GM19324 (cell line): Measurements from ENCODE around the gene IGLON5.

Source experiments
- ATAC-seq: cut with Tn5 transposase; IDR thresholded peaks from one replicate; pipeline ENCODE4 v1.9.1; 2021; ENCODE audit warnings: mild to moderate bottlenecking, moderate library complexity; ENCODE audit not compliant: unreplicated experiment, low FRiP score

Gene IGLON5

DNA sequence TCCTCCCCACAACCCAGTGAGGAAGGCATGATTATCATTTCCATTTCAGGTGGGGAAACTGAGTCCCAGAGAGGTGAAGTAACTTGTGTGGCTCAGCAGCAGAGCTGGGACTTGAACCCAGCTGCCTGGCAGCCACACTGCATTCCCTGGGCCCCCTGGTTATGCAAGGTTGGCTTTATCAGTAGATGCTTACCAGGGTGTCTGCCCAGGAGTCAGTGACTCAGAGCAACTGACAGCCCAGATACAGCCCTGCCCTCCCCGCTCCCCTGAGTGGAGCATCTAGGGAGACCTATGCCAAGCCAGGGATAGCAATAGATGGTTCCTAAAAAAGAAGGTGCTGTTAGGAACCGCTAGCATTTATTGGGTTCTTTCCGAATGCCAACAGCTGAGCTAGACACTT lies 5.9 kb downstream of the IGLON5 start:
- no peak for ATAC-seq

DNA sequence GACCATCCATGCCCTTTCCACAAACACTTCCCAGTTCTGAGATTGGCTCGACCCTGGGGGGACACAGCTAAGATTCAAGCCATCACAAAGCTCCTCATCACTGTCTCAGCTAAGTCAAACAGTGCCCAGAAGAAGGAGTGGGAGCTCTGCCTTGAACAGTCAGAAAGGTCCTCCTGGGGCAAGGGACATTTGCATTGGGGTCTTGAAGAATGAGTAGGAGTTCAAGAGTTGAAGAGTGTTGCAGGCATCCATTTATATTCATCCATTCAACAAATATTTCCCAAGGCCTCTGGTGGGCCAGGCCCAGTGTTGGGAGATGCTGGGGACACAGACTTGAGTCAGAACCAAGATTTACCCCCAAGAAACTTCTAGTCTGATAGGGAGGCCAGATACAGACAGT lies 6.5 kb downstream of the IGLON5 start:
- ATAC-seq: no peak

DNA sequence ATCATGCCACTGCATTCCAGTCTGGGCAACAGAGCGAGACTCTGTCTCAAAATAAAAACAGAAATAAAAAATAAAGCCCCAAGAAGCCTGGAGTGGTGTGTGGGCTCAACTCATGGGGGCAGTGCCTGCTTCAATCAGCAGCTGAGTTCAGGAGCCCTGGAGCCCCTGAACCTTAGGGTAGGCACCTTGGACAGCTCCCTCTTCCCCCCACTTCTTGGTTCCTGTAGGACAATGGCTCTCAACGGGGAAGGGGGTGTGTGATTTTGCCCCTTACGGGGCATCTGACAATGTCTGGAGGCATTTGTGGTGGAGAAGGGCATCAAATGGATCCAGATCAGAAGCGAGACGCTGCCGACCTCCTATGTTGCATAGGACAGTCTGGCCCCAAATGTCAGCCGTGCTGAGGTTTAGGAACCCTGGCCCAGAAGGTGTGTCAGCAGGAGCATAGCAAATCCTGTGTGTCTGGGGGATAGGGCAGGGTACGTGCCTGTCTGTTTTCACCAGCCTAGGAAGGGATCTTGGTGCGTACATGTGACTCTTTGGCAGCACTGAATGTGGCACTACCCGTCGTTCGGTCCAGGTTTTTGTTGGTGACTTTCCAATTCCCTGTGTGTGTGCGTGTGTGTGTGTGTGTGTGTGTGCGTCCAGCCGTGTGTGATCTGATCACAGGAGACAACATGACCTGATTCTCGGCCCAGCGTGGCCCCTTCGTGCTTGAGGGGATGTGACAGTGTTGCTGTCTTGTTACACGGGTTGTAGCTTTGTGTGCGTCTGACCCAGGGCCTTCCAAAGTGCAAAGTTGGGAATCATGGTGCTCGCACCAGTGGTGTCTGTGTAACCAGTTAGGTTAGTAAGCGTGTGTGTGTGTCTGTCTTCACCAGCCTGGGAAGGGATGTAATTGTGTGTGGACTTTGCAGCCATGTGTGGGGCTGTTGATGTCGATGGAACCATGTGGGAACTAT lies 7.5 kb downstream of the IGLON5 start:
- no peak for ATAC-seq

DNA sequence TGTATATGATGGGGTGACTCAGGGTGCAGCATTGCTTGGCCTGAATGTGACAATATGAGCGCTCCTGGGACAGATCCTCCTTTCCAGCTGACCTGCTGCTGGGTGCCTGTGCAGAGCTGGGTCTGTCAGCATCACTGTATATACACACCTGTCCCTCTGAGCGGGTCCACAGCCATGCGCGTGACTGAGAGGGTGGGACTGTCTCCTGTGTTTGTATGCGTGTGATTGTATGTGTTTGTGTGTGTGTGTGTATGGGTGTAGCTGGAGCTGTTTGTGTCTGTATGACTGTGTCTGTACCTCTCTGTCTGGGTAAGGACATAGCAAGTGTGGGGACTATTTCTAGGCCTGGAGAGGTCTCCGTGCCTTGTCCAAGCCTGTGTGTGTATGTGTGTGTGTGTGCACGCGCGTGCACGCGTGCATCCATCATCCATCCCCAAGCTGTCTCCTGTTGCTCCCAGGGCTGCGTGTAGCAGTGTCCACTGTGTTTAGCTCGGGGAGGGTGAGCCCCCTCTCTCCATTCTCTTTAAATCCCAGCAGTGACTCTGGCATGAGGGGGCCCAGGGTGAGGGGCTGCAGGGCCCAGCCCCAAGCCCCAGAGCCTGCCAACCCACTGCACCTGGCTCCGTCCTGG lies 8.3 kb downstream of the IGLON5 start:
- ATAC-seq: no peak

DNA sequence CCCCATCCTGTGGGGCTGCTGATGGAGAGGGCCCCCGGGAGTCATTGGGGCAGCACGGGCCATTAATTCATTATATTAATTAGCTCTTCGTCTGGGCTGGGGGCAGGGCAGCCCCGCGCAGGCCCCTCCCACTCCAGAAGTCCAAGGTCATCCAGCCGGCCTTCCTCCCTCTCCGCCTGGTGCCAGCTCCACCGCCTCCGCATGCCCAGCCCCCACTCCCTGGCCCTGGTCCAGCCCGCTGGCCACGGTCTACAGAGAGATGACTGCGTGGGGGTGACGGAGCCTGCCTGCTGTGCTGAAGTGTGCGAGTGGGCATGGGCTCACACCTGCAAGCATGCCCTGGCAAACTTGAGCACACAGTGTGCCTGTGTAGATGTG lies 8.8 kb downstream of the IGLON5 start:
- no peak for ATAC-seq

DNA sequence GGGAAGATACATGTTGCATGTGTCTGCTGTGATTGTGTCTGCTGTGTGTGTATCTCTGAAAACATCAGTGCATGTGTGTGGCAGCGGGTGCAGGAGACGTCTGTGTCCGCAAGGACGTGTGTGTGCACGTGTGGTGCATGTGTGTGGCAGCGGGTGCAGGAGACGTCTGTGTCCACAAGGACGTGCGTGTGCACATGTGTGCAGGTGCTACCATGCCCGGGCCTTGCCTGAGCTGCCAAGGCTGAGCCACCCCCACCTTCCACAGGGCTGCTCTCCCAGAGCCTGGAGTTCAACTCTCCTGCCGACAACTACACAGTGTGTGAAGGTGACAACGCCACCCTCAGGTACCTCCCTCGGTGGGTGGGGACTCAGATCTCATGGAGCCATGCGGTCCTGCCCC lies 10.4 kb downstream of the IGLON5 start:
- no peak for ATAC-seq

DNA sequence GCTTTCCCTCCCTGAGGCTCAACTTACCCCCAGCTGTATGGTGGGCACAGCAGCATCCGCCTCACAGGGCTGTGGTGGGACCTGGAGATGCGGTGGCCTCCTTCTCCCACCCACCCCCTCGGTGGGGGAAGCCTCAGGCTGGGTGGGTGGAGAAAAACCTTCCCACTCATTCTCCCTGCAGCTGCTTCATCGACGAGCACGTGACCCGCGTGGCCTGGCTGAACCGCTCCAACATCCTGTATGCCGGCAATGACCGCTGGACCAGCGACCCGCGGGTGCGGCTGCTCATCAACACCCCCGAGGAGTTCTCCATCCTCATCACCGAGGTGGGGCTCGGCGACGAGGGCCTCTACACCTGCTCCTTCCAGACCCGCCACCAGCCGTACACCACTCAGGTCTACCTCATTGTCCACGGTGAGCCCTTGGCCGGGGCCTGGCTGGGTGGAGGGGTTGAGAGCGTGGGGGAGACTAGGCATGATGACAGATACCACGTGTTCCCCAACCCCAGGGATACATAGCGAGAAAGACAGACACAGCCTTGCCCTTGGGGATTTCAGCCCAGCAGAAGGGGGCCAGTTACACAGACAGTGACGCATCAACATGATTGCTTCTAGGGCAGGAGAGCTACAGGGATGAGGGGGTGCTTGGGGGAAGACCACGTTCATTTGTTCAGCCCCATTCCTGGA lies 12.2 kb downstream of the IGLON5 start:
- ATAC-seq: no peak

DNA sequence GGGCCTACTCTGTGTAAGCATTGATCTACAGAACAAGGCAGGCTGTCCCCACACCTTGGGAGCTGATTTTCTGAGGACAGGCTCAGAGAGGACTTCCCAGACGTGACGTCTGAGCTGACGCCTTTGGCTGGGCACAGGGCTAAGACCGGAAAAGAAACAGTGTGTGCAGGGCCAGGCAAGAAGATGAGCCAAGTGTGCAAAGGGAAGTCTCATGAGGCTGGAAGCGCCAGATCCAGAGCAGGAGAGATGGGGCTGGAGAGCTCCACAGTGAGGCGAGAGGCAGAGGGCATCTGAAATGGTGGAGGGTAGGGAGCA lies 12.7 kb downstream of the IGLON5 start:
- no peak for ATAC-seq

DNA sequence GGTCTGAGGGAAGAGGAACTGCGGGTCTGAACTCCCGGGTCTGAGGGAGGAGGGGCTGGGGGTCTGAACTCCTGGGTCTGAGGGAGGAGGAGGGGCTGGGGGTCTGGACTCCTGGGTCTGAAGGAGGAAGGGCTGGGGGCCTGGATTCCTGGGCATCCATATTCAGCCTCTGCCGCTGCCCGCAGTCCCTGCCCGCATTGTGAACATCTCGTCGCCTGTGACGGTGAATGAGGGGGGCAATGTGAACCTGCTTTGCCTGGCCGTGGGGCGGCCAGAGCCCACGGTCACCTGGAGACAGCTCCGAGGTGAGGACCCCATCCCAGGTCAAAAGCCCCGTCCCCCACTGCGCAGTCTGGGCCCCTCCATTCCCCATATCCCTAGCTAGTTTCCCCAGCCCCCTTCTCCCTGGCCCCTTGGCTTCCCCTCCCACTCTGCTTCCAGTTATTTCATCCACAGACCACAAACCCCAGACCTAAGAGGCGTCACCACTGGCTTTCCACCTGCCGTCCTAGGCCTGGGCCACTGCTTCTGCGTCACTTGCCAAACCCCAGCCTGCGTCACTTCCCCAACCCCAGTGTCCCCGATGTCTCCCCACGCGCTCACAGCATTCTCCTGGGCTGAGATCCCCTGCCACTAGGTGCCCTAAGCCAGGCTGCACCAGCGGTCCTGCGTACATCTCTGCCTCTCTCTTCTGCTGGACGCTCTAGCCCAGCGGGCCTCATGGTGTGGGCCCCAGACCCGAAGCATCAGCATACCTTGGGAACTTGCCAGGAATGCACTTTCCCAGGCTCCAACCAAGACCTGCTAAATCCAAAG lies 13.9 kb downstream of the IGLON5 start:
- ATAC-seq: no peak

DNA sequence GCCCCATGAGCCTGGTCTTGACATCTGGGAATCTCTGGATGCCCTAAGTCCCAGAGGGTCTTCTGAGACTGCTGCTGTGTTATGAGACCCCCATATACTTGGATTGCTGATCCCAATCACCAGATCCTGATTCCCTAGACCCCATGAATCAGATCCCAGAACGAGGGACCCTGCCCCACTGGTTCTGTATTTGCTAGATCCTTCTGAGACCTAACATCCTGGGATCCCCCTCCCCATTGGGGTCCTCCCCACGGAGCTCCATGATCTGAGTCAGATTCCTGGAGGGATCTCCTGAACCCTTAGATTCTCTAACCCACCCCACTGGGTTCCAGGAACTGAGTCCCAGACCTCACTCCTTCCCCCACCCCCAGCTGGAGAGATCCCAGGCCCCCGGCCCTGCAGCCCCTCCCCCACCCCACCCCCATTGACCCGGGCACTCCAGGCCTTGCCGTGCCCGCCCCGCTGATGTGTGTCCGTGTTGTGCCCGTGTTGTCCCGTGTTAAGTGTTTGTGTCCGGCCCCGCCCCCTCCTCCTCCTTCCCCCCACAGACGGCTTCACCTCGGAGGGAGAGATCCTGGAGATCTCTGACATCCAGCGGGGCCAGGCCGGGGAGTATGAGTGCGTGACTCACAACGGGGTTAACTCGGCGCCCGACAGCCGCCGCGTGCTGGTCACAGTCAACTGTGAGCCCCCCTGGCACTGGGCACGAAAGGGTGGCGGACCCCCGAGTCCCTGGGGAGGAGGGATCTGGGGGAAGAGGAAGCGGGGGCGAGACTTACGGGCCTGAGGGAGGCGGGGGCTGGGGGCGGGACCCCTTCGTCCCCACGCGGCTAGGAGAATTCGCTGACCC lies 15.0 kb downstream of the IGLON5 start:
- ATAC-seq: no peak

DNA sequence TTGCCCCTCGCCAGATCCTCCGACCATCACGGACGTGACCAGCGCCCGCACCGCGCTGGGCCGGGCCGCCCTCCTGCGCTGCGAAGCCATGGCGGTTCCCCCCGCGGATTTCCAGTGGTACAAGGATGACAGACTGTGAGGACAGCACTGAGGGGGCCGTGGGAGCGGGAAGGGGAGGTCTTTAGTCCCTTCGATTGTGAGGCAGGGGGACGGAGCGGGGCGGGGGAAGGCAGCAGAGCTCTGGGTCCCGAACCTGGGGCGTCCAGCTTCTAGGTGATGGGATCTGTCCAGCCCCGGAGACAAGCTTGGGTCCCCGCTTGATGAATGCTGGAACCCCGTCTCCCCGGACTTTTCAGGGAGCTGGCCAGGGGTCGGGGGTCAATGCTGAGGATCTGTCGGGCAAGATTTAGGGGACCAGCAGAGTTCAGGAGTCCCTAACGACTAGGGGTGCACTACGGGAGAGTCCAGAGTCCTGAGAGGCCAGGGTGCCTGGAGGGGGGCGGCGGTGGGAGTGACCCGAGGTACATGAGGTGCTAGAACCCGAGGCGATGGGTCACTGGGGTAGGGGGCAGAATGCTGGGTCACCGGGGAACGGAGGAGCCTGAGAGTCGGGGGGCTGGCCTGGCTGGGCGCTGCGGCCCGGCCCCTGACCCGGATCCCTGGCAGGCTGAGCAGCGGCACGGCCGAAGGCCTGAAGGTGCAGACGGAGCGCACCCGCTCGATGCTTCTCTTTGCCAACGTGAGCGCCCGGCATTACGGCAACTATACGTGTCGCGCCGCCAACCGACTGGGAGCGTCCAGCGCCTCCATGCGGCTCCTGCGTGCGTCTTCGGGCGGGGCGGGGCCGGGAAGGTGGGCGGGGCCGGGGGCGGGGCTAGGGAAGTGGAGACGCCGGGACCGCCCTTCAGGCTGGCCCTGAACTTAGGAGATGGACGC lies 15.9 kb downstream of the IGLON5 start:
- ATAC-seq: no peak

DNA sequence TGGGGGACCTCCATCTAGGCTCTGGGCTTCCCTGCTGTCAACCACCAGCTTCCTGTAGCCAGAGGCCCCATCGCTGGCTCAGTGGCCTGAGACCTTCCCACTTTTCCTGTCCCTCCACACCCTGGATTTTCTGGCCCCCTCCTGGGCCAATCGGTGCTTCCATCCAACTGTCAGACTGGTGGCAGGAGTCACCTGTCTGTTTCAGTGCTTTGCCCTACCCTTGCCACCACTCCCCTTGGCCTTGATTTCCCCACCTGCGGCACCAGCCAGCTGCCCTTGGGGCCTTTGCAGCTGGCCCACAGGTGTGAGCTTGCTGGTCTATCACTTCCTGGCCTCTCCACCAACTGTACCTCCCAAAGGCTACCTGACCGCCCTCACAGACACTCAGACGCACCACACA lies 18.0 kb downstream of the IGLON5 start:
- no peak for ATAC-seq

DNA sequence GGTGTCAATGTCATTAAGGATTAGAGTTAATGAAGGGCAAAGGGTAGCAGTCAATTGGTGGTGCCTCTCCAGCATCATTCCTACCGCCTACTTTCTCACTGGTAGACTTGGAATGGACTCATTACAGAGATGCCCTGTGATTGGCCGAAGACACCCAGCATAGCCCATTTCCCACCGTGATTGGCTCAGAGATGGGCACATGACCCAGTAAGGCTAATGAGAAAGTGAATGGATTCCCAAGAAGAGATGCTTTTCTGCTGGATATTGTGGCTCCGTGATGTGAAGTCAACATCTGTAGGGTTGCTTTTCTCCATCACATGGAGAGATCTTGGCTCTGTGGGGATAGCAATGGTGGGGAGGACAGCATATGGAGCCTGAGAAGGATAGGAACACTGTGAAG lies 18.9 kb downstream of the IGLON5 start:
- ATAC-seq: no peak

DNA sequence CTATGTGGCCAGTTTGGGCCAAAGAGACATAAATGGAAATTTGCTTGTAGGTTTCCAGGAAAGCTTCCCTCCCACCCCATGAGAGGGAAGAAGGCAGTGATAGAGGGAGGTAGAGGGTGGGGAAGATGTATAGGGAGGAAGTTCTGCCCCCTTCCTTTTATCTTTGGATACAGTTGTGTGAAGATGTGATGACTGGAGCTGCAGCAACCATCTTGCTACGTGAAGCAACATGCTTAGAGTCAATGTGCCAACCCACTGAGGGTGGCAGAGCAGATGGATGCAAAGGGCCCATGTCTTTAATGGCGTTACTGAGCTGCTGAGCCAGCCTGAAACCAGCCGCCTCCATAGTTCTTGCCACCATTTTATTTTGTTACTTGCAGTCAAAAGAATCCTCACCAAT lies 19.7 kb downstream of the IGLON5 start:
- no peak for ATAC-seq

DNA sequence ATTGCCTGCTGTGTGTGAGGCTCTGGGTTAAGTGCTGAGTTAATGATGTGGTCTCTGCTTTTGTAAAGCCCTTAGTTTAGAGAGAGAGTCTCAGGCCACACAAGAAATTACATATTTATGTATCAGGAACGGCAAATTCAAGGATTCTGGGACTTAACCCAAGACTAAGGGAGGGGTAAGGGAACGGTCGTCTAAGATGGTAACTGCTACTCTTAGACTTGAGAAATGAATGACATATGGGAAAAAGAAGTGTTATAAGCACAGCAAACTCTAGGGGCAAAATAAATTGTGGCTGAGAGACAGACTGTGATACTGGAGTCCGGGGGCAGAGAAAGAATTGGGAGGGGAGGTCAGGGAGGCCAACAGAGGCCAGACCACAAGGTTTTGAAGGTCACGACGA lies 20.3 kb downstream of the IGLON5 start:
- no peak for ATAC-seq

DNA sequence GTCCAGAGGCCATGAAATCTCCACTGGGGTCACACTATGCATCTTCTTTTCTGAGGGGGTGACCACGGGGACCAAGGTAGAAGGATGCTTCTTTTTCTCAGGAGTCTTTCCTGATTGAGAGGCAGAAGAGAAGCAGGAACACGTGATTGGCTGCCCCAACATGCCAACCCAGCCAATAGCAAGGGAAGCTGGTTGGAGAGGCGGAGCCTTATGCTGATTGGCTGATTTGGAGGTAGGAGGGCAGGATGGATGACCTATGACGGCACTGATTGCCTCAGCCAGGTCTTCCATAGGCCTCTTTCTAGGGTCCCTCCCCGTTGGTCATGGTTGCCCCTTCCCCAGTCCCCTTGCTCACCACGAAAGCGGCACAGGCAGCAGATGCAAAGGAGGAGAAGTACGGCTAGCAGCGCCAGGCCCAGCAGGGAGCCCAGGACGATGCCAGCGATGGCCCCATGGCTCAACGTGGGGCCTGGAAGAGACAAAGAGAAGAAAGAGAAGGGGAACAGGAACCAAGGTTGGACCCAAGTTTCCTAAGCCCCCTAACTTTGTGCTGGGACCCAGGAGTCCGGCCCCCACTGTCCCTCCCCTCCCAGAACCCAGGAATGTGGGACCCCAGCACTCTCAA lies 22.5 kb downstream of the IGLON5 start:
- ATAC-seq: no peak

DNA sequence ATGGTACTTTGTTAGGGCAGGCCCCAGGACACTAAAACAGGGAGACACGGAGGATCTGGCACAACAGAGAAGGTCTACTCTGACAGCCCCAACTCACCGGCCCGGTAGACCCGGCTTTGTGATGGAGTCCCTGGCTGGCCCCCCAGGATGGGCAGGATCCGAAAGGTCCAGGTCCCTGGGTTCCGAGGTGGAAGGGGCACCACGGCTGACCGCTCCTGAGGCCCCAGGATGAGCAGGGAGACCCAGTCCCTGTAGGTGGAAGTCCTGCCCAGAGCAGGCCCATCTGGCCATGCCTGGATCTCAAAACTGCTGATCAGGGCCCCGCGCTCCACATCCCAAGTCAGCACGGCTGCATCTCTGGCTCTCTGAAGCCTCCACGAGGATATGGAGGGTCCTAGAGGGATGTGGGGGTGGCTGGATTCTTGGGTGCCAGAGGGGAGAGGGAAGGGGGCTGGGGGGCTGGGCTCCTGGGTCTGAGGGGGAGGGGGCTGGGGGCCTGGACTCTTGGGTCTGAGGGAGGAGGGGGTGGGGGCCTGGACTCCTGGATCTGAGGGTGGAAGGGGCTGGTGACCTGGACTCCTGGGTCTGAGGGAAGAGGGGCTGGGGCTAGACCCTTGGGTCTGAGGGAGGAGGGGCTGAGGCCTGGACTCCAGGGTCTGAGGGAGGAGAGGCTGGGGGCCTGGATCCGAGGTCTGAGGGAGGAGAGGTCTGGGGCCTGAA lies 25.9 kb downstream of the IGLON5 start:
- no peak for ATAC-seq
